GM20000 (cell line): ENCODE data around the gene CHD9NB.

Source experiments
- DNase-seq: peaks from one replicate; pipeline ENCODE4 v3.0.0; 2012; ENCODE audit warnings: low spot score
- CTCF ChIP-seq: IDR thresholded peaks from 2 replicates; pipeline ENCODE4 v1.5.1; 2012; ENCODE audit warnings: mild to moderate bottlenecking, control low read depth; ENCODE audit errors: extremely low read depth, missing control alignments

Gene CHD9NB

GRCh38 chr16:53089434-53090285 lies 37.0 kb upstream of the CHD9NB start:
- DNase-seq = no peak
- no peak for TF ChIP-seq CTCF

- DNase-seq = no peak
- no peak for TF ChIP-seq CTCF
These were observed 34.4 kb upstream of the CHD9NB start for GRCh38 chr16:53087101-53087500.

- no peak for TF ChIP-seq CTCF
- no peak for DNase-seq
These were observed 33.3 kb upstream of the CHD9NB start for GRCh38 chr16:53085931-53086421.

GRCh38 chr16:53085369-53085843 lies 32.7 kb upstream of the CHD9NB start:
- no peak for DNase-seq
- no peak for TF ChIP-seq CTCF

GRCh38 chr16:53084746-53085334 lies 32.1 kb upstream of the CHD9NB start:
- no peak for DNase-seq
- TF ChIP-seq CTCF = no peak

GRCh38 chr16:53084141-53084541 lies 31.4 kb upstream of the CHD9NB start:
- no peak for TF ChIP-seq CTCF
- no peak for DNase-seq

- DNase-seq = no peak
- TF ChIP-seq CTCF = no peak
These were observed 30.4 kb upstream of the CHD9NB start for GRCh38 chr16:53083119-53083518.
